AG04450 (cell line): ENCODE results near the gene UBE2H. TPM values are rescaled to one million over a fixed set of nuclear protein-coding genes. Genes with fewer than 3 reads are reported as not detected.

Source experiments
- CTCF ChIA-PET: fragments of 300-600, 350-600 bp; formaldehyde crosslinking; extraction: SDS; loops from one replicate; lab custom pipeline; 2022; ENCODE audit warnings: antibody characterized with exemption, inconsistent platforms; lab: Charles Lee
- POLR2A ChIA-PET: fragments of 350-600 bp; formaldehyde crosslinking; extraction: SDS; loops from one replicate; lab custom pipeline; 2021; ENCODE audit warnings: antibody characterized with exemption, inconsistent platforms; lab: Yijun Ruan, JAX
- DNase-seq: peaks from one replicate; pipeline ENCODE4 v3.0.0-alpha.2; 2011; ENCODE audit warnings: low read depth, low spot score
- H3K27ac ChIP-seq: one replicate; pipeline ENCODE4 v1.5.1; 2012; ENCODE audit warnings: low read depth, low read length, control low read depth
- H3K27me3 ChIP-seq: one replicate; pipeline ENCODE4 v1.6.0; 2012; ENCODE audit warnings: low read length; ENCODE audit not compliant: control insufficient read depth, insufficient read depth
- H3K4me3 ChIP-seq: 2 replicates; pipeline ENCODE4 v1.5.1; 2011; ENCODE audit warnings: mild to moderate bottlenecking, low read depth, low read length, control low read depth
- H3K9me3 ChIP-seq: 2 replicates; pipeline ENCODE4 v1.5.1; 2012; ENCODE audit warnings: low read length; ENCODE audit not compliant: control insufficient read depth, insufficient read depth
- polyA plus RNA-seq: library from polyadenylated mRNA; depleted of rRNA; stranded (reverse); fragments of >200 nt; gene quantifications from 2 replicates; pipeline ENCODE4 v1.2.3, GENCODE V29; 2011
- TF ChIP-seq, protein P1 (sequence below): IDR thresholded peaks from 2 replicates; pipeline ENCODE4 v1.5.1; 2011; ENCODE audit warnings: low read depth, low read length, control low read depth, inconsistent platforms

The UBE2H gene
- polyA plus RNA-seq, 1 experiment, result 180 TPM

DNA sequence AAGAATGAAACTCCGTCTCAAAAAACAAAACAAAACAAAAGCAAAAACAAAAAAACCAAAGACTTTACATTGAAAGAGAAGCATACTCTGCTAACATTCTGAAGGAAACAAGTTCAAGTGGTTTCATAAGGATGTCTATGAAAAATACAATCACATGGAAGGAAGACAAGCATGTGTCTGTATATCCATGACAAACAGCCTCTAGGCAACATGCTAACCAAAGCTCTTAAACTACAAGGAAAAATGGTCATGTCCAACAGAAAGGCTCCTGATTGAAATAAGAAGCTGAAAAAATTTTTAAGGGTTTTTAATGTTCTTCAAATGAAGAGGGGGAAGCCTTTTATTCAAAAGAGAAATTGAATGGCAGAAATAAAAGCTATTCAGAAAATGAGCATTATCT, 64.9 kb downstream of the UBE2H start:
- ChIA-PET CTCF (no interaction called here), POLR2A (no interaction called here)
- no peak for DNase-seq
- Histone ChIP-seq H3K27ac (no peak overlapping the region), H3K9me3 (no peaks in the 10 kb centered on the region), H3K4me3 (no peak overlapping the region), H3K27me3 (no peaks in the 10 kb centered on the region)
- TF ChIP-seq, protein P1, sequence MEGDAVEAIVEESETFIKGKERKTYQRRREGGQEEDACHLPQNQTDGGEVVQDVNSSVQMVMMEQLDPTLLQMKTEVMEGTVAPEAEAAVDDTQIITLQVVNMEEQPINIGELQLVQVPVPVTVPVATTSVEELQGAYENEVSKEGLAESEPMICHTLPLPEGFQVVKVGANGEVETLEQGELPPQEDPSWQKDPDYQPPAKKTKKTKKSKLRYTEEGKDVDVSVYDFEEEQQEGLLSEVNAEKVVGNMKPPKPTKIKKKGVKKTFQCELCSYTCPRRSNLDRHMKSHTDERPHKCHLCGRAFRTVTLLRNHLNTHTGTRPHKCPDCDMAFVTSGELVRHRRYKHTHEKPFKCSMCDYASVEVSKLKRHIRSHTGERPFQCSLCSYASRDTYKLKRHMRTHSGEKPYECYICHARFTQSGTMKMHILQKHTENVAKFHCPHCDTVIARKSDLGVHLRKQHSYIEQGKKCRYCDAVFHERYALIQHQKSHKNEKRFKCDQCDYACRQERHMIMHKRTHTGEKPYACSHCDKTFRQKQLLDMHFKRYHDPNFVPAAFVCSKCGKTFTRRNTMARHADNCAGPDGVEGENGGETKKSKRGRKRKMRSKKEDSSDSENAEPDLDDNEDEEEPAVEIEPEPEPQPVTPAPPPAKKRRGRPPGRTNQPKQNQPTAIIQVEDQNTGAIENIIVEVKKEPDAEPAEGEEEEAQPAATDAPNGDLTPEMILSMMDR, result no peak

DNA sequence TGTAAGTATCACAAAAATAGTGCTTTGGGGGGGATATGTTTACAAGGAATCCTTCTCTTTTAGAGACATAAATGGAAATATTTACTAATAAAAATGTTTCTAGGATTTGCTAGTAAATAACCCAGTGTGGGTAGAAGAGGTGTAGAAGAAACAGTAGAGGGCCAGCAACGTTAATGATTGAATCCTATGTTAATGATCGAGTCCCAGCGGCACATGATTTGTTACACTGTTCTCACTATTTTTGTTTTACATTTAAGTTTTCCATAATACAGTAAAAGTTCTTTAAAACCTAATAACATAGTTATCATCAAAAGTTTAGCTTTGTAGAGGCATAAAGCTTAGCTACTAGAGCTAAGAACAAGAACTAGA, 66.0 kb downstream of the UBE2H start:
- no peaks in the 10 kb centered on the region for H3K9me3 ChIP-seq
- H3K4me3 ChIP-seq, result no peak overlapping the region
- ChIA-PET POLR2A (interaction anchor here (0.6 kb wide), 1 partner anchor 10 kb away, joined by 10 read pairs; no protein-coding TSS in a partner anchor), CTCF (interaction anchor here (0.8 kb wide), 1 partner anchor 123 kb away, joined by 3 read pairs; no protein-coding TSS in a partner anchor)
- DNase-seq, result no peak
- H3K27me3 ChIP-seq, result no peaks in the 10 kb centered on the region
- TF ChIP-seq, protein P1, result no peak
- no peak overlapping the region for H3K27ac ChIP-seq

DNA sequence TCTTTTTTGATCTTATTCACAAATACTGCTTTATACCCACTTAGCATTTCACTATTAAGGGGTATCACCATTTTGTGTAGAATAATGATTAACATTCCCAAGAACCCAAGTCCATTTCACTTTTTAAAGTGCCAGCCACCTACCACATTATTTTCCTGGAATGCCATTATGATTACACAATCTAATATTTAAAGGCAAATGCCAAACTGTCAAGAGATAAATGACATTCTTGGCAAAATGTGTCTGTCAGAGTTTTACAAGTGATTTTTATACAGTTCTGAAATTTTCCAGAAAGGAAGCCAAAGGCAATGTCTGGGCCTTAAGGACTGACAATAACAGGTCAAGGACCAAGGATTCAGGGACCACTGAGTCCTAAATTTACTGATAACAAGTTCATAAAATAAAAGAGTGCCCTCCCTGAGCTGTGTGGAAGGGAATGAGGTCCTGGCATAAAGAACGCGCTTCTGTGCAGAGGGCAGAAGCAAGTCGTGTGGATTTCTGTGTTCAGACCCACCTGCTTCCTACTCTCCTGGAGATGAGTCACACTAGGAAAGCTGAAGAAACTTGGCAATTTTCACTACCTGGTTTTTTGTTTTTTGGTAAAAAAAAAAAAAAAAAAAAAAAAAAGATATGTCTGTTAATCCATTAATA, 66.5 kb downstream of the UBE2H start:
- CTCF ChIA-PET, result interaction anchor here (0.8 kb wide), 1 partner anchor 124 kb away, joined by 3 read pairs; no protein-coding TSS in a partner anchor
- no peak overlapping the region for H3K27ac ChIP-seq
- POLR2A ChIA-PET, result interaction anchor here (0.6 kb wide), 1 partner anchor 10 kb away, joined by 10 read pairs; no protein-coding TSS in a partner anchor

DNA sequence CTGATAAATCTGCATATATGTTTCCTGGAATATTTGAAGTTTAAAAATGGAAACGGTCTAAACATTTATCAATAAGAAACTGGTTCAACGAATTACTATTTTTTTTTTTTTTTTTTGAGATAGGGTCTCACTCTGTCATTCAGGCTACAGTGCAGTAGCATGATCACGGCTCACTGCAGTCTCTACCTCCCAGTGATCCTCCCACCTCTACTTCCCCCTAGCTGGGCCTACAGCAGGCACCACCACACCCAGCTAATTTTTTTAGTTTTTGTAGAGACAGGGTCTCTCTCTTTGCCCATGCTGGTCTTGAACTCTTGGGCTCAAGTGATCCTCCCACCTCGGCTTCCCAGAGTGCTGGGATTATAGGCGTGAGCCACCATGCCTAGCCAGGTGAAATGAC, 68.3 kb downstream of the UBE2H start:
- H3K27ac ChIP-seq, result no peak overlapping the region
- no peaks in the 10 kb centered on the region for H3K27me3 ChIP-seq
- no peak for DNase-seq
- no peak overlapping the region for H3K4me3 ChIP-seq
- ChIA-PET CTCF (no interaction called here), POLR2A (no interaction called here)
- H3K9me3 ChIP-seq, result no peaks in the 10 kb centered on the region
- TF ChIP-seq, protein P1, result no peak

More for the DNA sequence above, 66.5 kb downstream of the UBE2H start:
- Histone ChIP-seq H3K9me3 (no peaks in the 10 kb centered on the region), H3K27me3 (no peaks in the 10 kb centered on the region), H3K4me3 (no peak overlapping the region)
- TF ChIP-seq, protein P1, result no peak
- DNase-seq, result no peak

DNA sequence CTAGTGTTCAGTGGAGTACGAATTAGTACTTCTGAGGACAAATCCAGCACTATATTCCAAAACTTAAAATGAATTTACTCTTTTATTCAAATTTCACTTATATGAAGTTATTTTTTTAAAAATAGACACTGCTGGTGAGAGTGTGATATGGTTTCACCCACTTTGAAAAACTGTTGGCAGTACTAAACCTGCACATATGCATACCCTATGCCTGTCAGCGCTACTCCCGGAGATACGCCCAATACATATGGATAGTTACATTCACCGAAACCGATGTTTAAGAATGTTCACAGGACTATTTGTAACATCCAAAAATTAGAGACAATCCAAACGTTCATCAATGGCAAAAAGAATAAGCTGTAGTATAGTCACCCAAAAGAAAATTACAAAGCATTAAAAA, 69.6 kb downstream of the UBE2H start:
- Histone ChIP-seq H3K27ac (no peak overlapping the region), H3K4me3 (no peak overlapping the region), H3K27me3 (no peaks in the 10 kb centered on the region), H3K9me3 (no peaks in the 10 kb centered on the region)
- ChIA-PET CTCF (interaction anchor here (1.3 kb wide), 1 partner anchor 10 kb away, joined by 4 read pairs; no protein-coding TSS in a partner anchor), POLR2A (no interaction called here)
- TF ChIP-seq, protein P1, result no peak
- DNase-seq, result no peak
